H1 (cell line): ENCODE measurements around the gene NRXN2. TPM values are rescaled to one million over a fixed set of nuclear protein-coding genes. Genes with fewer than 3 reads are reported as not detected.
A peak's percentile ranks its signal among the peaks of the same experiment; 100 is the strongest.

Experiments
- CTCF ChIA-PET: fragments of 300-600 bp; sonication (Branson Sonifier 250); formaldehyde crosslinking; loops from one replicate; lab custom pipeline; 2021; ENCODE audit not compliant: partially characterized antibody; lab: Charles Lee
- POLR2A ChIA-PET: fragments of 300-600 bp; sonication (Branson Sonifier 250); formaldehyde crosslinking; loops from one replicate; lab custom pipeline; 2021; ENCODE audit warnings: inconsistent platforms; ENCODE audit not compliant: partially characterized antibody; lab: Charles Lee
- DNase-seq, 2 experiments: peaks; one replicate each; pipeline versions ENCODE4 v3.0.0 to v3.0.0-alpha.2; 2010 to 2022; ENCODE audit warnings: low spot score in 2 of 2, low read depth in 1 of 2, mixed read lengths in 1 of 2
- FAIRE-seq: peaks from 2 replicates; lab custom pipeline; 2011; peaks lifted over from hg19 to GRCh38; lab: Jason Lieb, UNC
- H2AFZ ChIP-seq: 2 replicates; pipeline ENCODE4 v1.8.1; 2012; ENCODE audit warnings: low read length, inconsistent platforms
- H2AK5ac ChIP-seq: 2 replicates; pipeline ENCODE4 v1.6.1; 2013; ENCODE audit warnings: low read depth, low read length
- H2BK120ac ChIP-seq: replicated peaks from 2 replicates; pipeline ENCODE3; 2013; ENCODE audit warnings: low read depth, low read length, inconsistent platforms
- H2BK12ac ChIP-seq: 2 replicates; pipeline ENCODE4 v1.6.1; 2013; ENCODE audit warnings: low read depth, low read length
- H2BK15ac ChIP-seq: 2 replicates; pipeline ENCODE4 v1.6.1; 2013; ENCODE audit warnings: low read length
- H2BK20ac ChIP-seq: 2 replicates; pipeline ENCODE4 v1.6.1; 2013; ENCODE audit warnings: low read length
- H2BK5ac ChIP-seq: 2 replicates; pipeline ENCODE4 v1.6.1; 2013; ENCODE audit warnings: low read depth, low read length
- H3K14ac ChIP-seq: 2 replicates; pipeline ENCODE4 v1.6.1; 2013; ENCODE audit warnings: inconsistent platforms; ENCODE audit not compliant: insufficient read length
- H3K18ac ChIP-seq: 2 replicates; pipeline ENCODE4 v1.6.1; 2013; ENCODE audit warnings: low read length; ENCODE audit errors: extremely low read depth
- H3K23ac ChIP-seq: 2 replicates; pipeline ENCODE4 v1.6.1; 2013; ENCODE audit warnings: inconsistent platforms; ENCODE audit not compliant: insufficient read length
- H3K23me2 ChIP-seq: 2 replicates; pipeline ENCODE4 v1.6.1; 2013; ENCODE audit warnings: low read depth, low read length
- H3K27ac ChIP-seq: 2 replicates; pipeline ENCODE4 v1.6.1; 2011; ENCODE audit warnings: low read depth, low read length, inconsistent platforms
- H3K27me3 ChIP-seq, 4 experiments: replicated peaks in 1 of 4; 1 replicate in 1 of 4; 2 replicates in 3 of 4; pipeline versions ENCODE4 v1.6.1 to v1.8.1; 2011 to 2013; ENCODE audit warnings: low read length in 3 of 4, mild to moderate bottlenecking in 3 of 4, inconsistent platforms in 2 of 4, mixed read lengths in 2 of 4, moderate library complexity in 1 of 4; ENCODE audit not compliant: control insufficient read depth in 3 of 4, insufficient read depth in 3 of 4; ENCODE audit errors: extremely low read depth in 1 of 4
- H3K36me3 ChIP-seq, 4 experiments: 2 replicates each; pipeline versions ENCODE4 v1.6.1 to v1.8.1; 2011 to 2013; ENCODE audit warnings: mild to moderate bottlenecking in 4 of 4, low read length in 3 of 4, moderate library complexity in 2 of 4, control low read depth in 1 of 4, inconsistent platforms in 1 of 4; ENCODE audit not compliant: insufficient read depth in 4 of 4, control insufficient read depth in 2 of 4
- H3K4ac ChIP-seq: replicated peaks from 2 replicates; pipeline ENCODE3; 2013; ENCODE audit warnings: low read length, low read depth, mixed read lengths, inconsistent platforms; ENCODE audit not compliant: insufficient read length
- H3K4me1 ChIP-seq, 4 experiments: replicated peaks in 1 of 4; 1 replicate in 1 of 4; 2 replicates in 3 of 4; pipeline versions ENCODE4 v1.6.1 to v1.8.1; 2011 to 2013; ENCODE audit warnings: low read length in 3 of 4, inconsistent platforms in 2 of 4, mixed read lengths in 1 of 4; ENCODE audit not compliant: insufficient read depth in 4 of 4, control insufficient read depth in 3 of 4
- H3K4me2 ChIP-seq, 2 experiments: 2 replicates each; pipeline versions ENCODE4 v1.6.1 to v1.8.1; 2011 to 2013; ENCODE audit warnings: low read depth in 2 of 2, low read length in 2 of 2, control low read depth in 1 of 2, inconsistent platforms in 1 of 2, mild to moderate bottlenecking in 1 of 2; ENCODE audit not compliant: insufficient read depth in 1 of 2
- H3K4me3 ChIP-seq, 4 experiments: fragments of 200-600, 300-600 bp in 1 of 4; sonication (generic), shearing (Covaris generic), sonication (Bioruptor Twin) in 1 of 4; 2 replicates each; pipeline versions ENCODE4 v1.5.1 to v1.8.1; 2011 to 2016; ENCODE audit warnings: low read length in 4 of 4, low read depth in 3 of 4, control low read depth in 2 of 4, inconsistent platforms in 2 of 4, mild to moderate bottlenecking in 2 of 4, mixed read lengths in 1 of 4, moderate library complexity in 1 of 4; ENCODE audit not compliant: insufficient read depth in 2 of 4; ENCODE audit errors: extremely low read depth in 1 of 4
- H3K56ac ChIP-seq: replicated peaks from 2 replicates; pipeline ENCODE3; 2013; ENCODE audit warnings: low read depth, mild to moderate bottlenecking, mixed read lengths, low read length, inconsistent platforms; ENCODE audit not compliant: insufficient read length
- H3K79me1 ChIP-seq: 2 replicates; pipeline ENCODE4 v1.6.1; 2013; ENCODE audit warnings: low read depth, low read length, control low read depth
- H3K79me2 ChIP-seq, 2 experiments: 2 replicates each; pipeline versions ENCODE4 v1.6.1 to v1.8.1; 2012 to 2013; ENCODE audit warnings: low read length in 2 of 2, mild to moderate bottlenecking in 2 of 2, inconsistent platforms in 1 of 2; ENCODE audit not compliant: insufficient read depth in 2 of 2, control insufficient read depth in 1 of 2
- H3K9ac ChIP-seq, 4 experiments: replicated peaks in 1 of 4; 1 replicate in 1 of 4; 2 replicates in 3 of 4; pipeline versions ENCODE4 v1.6.1 to v1.8.1; 2011 to 2013; ENCODE audit warnings: low read depth in 3 of 4, low read length in 3 of 4, control low read depth in 2 of 4, mild to moderate bottlenecking in 2 of 4, moderate library complexity in 2 of 4, inconsistent platforms in 1 of 4; ENCODE audit errors: extremely low read depth in 1 of 4
- H3K9me3 ChIP-seq, 2 experiments: 2 replicates each; pipeline versions ENCODE4 v1.6.1 to v1.8.1; 2012 to 2013; ENCODE audit warnings: mild to moderate bottlenecking in 2 of 2, moderate library complexity in 2 of 2, control low read depth in 1 of 2, inconsistent platforms in 1 of 2, low read depth in 1 of 2, low read length in 1 of 2, mixed read lengths in 1 of 2; ENCODE audit not compliant: insufficient read depth in 2 of 2
- H4K20me1 ChIP-seq, 2 experiments: replicated peaks in 1 of 2; 2 replicates each; pipeline versions ENCODE3 to v1.8.1; 2011 to 2013; ENCODE audit warnings: inconsistent platforms in 2 of 2, low read length in 2 of 2, mild to moderate bottlenecking in 1 of 2; ENCODE audit not compliant: insufficient read depth in 2 of 2, control insufficient read depth in 1 of 2
- H4K5ac ChIP-seq: 2 replicates; pipeline ENCODE4 v1.6.1; 2013; ENCODE audit warnings: low read length, low read depth, mixed read lengths, inconsistent platforms; ENCODE audit not compliant: insufficient read length
- H4K8ac ChIP-seq: 2 replicates; pipeline ENCODE4 v1.8.0; 2013; ENCODE audit warnings: mild to moderate bottlenecking, moderate library complexity, low read length, inconsistent platforms; ENCODE audit not compliant: insufficient read depth; ENCODE audit errors: extremely low read depth
- H4K91ac ChIP-seq: replicated peaks from 2 replicates; pipeline ENCODE3; 2013; ENCODE audit warnings: low read length, mixed read lengths, inconsistent platforms; ENCODE audit not compliant: insufficient read length
- CEBPB ChIP-seq: IDR thresholded peaks from 2 replicates; pipeline ENCODE4 v1.6.1; 2012; ENCODE audit warnings: low read depth, low read length
- CTBP2 ChIP-seq: IDR thresholded peaks from 2 replicates; pipeline ENCODE4 v1.7.0; 2011; ENCODE audit warnings: borderline replicate concordance, mild to moderate bottlenecking, moderate library complexity, mixed read lengths, low read length; ENCODE audit not compliant: insufficient read depth, insufficient read length
- EZH2 ChIP-seq: fragments of 200-600 bp; sonication (generic); IDR thresholded peaks from 2 replicates; pipeline ENCODE4 v1.7.1; 2012; ENCODE audit warnings: low read depth, mild to moderate bottlenecking, moderate library complexity, low read length, inconsistent platforms; ENCODE audit not compliant: severe bottlenecking
- NANOG ChIP-seq: IDR thresholded peaks from 2 replicates; pipeline ENCODE4 v1.6.1; 2011; ENCODE audit warnings: low read length, low read depth, mild to moderate bottlenecking, inconsistent platforms; ENCODE audit not compliant: insufficient read depth, poor library complexity, severe bottlenecking
- RAD21 ChIP-seq, 2 experiments: IDR thresholded peaks in 1 of 2; conservative IDR thresholded peaks in 1 of 2; 2 replicates each; pipeline ENCODE4 v1.6.1; 2011; ENCODE audit warnings: low read depth in 2 of 2, low read length in 2 of 2, improper control_type of control experiment in 1 of 2, inconsistent platforms in 1 of 2, mild to moderate bottlenecking in 1 of 2, moderate library complexity in 1 of 2
- WGBS, 2 experiments: shearing (Covaris generic) in 1 of 2; methylation state at CpG; one replicate each; pipeline versions ENCODE4 v1.1.6 to v1.1.7; 2013 to 2015; ENCODE audit warnings: low lambda C conversion rate in 2 of 2, mixed read lengths in 2 of 2, inconsistent platforms in 1 of 2, low coverage in 1 of 2, missing lambda C conversion rate in 1 of 2; ENCODE audit not compliant: insufficient replicate concordance in 2 of 2, insufficient coverage in 1 of 2, insufficient read length in 1 of 2; ENCODE audit errors: extremely low coverage in 1 of 2, missing lambda C conversion rate in 1 of 2; 5-methylcytosine and 5-hydroxymethylcytosine counted together
- polyA plus RNA-seq, 7 experiments: library from polyadenylated mRNA; depleted of rRNA in 3 of 7; stranded (reverse) in 5 of 7; unstranded in 2 of 7; fragments of >200 nt in 5 of 7; fragments of 200-250 nt in 2 of 7; gene quantifications; 1 replicate in 5 of 7; 2 replicates in 1 of 7; 4 replicates in 1 of 7; pipeline versions ENCODE4 v1.2.1 to v1.2.3, GENCODE V29; 2011 to 2013; ENCODE audit warnings: missing spikeins in 2 of 7, mixed read lengths in 2 of 7
- total RNA-seq: library from RNA; stranded (reverse); fragmentation: NEBNext Ultra II Directional; extraction: Animal tissue kit (Norgen Biotek cat#: 25700); gene quantifications from 2 replicates; pipeline ENCODE4 v1.2.1, GENCODE V29; 2021
- TF ChIP-seq, protein P1 (sequence below): IDR thresholded peaks from 2 replicates; pipeline ENCODE4 v1.6.1; 2011; ENCODE audit warnings: low read length, improper control_type of control experiment

The NRXN2 gene
- total and polyA plus RNA-seq, 2 of the 8 experiments (the other 6 are each of a cell fraction or from before 2014, with no cell fraction given) = 1.3 to 11.5 TPM

DNA sequence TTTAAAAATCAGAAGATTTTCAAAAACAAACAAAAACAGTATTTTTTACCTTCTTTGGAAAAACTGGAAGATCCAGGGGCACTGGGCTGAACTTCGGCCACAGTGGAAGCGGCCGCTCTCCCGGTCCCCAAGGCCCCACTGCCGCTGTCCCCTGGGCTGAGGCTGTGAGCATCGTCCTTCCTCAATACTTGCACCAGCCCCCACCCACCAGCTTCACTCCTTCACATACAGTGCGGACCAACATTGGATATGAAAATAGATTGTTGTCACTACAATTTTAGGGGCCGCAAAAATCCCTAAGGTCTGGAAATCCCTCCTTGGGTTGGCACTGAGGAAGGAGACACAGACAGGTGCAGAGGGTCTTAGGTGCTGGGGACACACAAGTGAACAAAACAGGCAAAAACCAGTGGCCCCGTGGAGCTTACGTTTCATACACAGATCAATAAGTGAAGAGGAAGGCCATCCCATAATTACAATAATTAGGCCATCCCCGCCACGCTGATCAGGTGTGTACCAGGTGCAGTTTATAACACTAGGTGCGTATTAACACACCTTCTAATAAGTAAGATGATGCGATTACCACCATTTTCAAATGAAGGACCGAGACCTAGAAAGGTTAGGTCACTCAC, 160.2 kb downstream of the NRXN2 start:
- Histone ChIP-seq H3K79me2 (no peaks in the 10 kb centered on the region), H2AFZ (no peak overlapping the region), H3K36me3 (no peaks in the 10 kb centered on the region), H3K4ac (no peak overlapping the region), H4K20me1 (peaks cover 0 to 4% of the 10 kb centered on the region in 2 experiments), H2AK5ac (0 out of 2 replicates have a peak overlapping the region, but pooled peaks have one; percentile 40), H3K14ac (no peak overlapping the region), H2BK12ac (no peak overlapping the region; the same call in 1 of the 2 replicates), H3K27me3 (no peaks in the 10 kb centered on the region; a peak in 3 of 7 replicates), H4K5ac (no peak overlapping the region), H3K27ac (no peak overlapping the region), H2BK5ac (no peak overlapping the region), H3K79me1 (no peaks in the 10 kb centered on the region), H3K4me3 (no peak overlapping the region), H4K8ac (no peak overlapping the region), H3K4me2 (no peak overlapping the region), H2BK120ac (no peak overlapping the region), H2BK15ac (no peak overlapping the region), H3K18ac (no peak overlapping the region), H3K23ac (no peak overlapping the region), H3K4me1 (peaks cover 0 to 54% (median 36%) of the 10 kb centered on the region in 4 experiments; a peak in 6 of 7 replicates), H4K91ac (no peak overlapping the region), H3K23me2 (peaks cover 5% of the 10 kb centered on the region; the same call in 1 of the 2 replicates), H3K9ac (no peak overlapping the region), H3K9me3 (no peaks in the 10 kb centered on the region), H3K56ac (no peak overlapping the region), H2BK20ac (no peak overlapping the region)
- POLR2A ChIA-PET = interaction anchor here (1.2 kb wide), 1 partner anchor 66 kb away, joined by 3 read pairs; no protein-coding TSS in a partner anchor
- no peak for TF ChIP-seq RAD21 (IDR thresholded peaks at IDR 0.05 in 1 of 2, conservative IDR thresholded peaks at IDR 0.05 in 1 of 2; ENCODE audit: low read depth in 2 of 2, low read length in 2 of 2)
- TF ChIP-seq, protein P1, sequence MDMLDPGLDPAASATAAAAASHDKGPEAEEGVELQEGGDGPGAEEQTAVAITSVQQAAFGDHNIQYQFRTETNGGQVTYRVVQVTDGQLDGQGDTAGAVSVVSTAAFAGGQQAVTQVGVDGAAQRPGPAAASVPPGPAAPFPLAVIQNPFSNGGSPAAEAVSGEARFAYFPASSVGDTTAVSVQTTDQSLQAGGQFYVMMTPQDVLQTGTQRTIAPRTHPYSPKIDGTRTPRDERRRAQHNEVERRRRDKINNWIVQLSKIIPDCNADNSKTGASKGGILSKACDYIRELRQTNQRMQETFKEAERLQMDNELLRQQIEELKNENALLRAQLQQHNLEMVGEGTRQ = no peak
- no peak for TF ChIP-seq NANOG
- no peak for TF ChIP-seq EZH2
- no peak for TF ChIP-seq CEBPB
- TF ChIP-seq CTBP2 = no peak
- CTCF ChIA-PET = interaction anchor here (0.5 to 8.7 kb wide), 2 partner anchors 88 to 128 kb away, joined by 3 to 75 read pairs; no protein-coding TSS in a partner anchor
- FAIRE-seq (no peak), DNase-seq (no peak)
- WGBS, 2 experiments = 93% methylated on average over 15 of the region's 15 CpGs; no CpG with 5 or more reads in 1 of the 2 experiments
